ENCODE data around the gene TNRC18. TPM values are rescaled to one million over a fixed set of nuclear protein-coding genes. Genes with fewer than 3 reads are reported as not detected.
"Not testable (repeated sequence)": the region's sequence is repeated elsewhere in the genome, so short reads cannot be mapped to it uniquely, and the experiment has no call there.

Gene TNRC18
- total RNA-seq, 4 donors from 2014 or later = 17.9 to 75.5 (median 48.4) TPM

GRCh38 chr7:5315761-5316160 lies 107.9 kb downstream of the TNRC18 start:
- peaks cover 0 to 13% (median 9%) of the 10 kb centered on the region in 3 donors for H3K9me3 ChIP-seq
- intact Hi-C loops (cut with DNase I) = no loop called here
- no peak for TF ChIP-seq POLR2A (IDR thresholded peaks at IDR 0.05)
- no peaks in the 10 kb centered on the region for H3K27me3 ChIP-seq
- H3K27ac ChIP-seq = no peak overlapping the region
- H3K4me3 ChIP-seq = no peak overlapping the region
- DNase-seq = no peak
- 95% methylated on average over 2 of the region's 14 CpGs; no CpG with 5 or more reads in 1 of the 2 donors for WGBS, 2 donors
- no peaks in the 10 kb centered on the region for H3K4me1 ChIP-seq
- peaks cover 27 to 98% (median 47%) of the 10 kb centered on the region in 3 donors for H3K36me3 ChIP-seq

GRCh38 chr7:5314864-5315263 lies 108.8 kb downstream of the TNRC18 start:
- TF ChIP-seq POLR2A (IDR thresholded peaks at IDR 0.05) (no peak), CTCF (IDR thresholded peaks at IDR 0.05) (no peak)
- no peak for DNase-seq
- Histone ChIP-seq H3K4me1 (no peaks in the 10 kb centered on the region), H3K27ac (no peak overlapping the region), H3K9me3 (peaks cover 0 to 13% (median 9%) of the 10 kb centered on the region in 3 donors), H3K27me3 (no peaks in the 10 kb centered on the region), H3K36me3 (peaks cover 24 to 98% (median 48%) of the 10 kb centered on the region in 3 donors), H3K4me3 (no peak overlapping the region)
- intact Hi-C loops (cut with DNase I) = no loop called here
- WGBS, 2 donors = 74% methylated on average over 7 of the region's 19 CpGs; no CpG with 5 or more reads in 1 of the 2 donors

GRCh38 chr7:5313076-5313885 lies 110.4 kb downstream of the TNRC18 start:
- H3K4me3 ChIP-seq; H3K27me3 ChIP-seq; DNase-seq; H3K9me3 ChIP-seq; H3K4me1 ChIP-seq; intact Hi-C loops (cut with DNase I); H3K27ac ChIP-seq: not testable (repeated sequence)
- H3K36me3 ChIP-seq = peaks cover 30 to 98% (median 55%) of the 10 kb centered on the region in 3 donors
- WGBS, 2 donors = 71 to 87% methylated on average over 6 to 15 of the region's 48 CpGs

GRCh38 chr7:5312276-5313070 lies 111.2 kb downstream of the TNRC18 start:
- H3K27ac ChIP-seq; H3K27me3 ChIP-seq; H3K4me1 ChIP-seq; H3K9me3 ChIP-seq; intact Hi-C loops (cut with DNase I); DNase-seq; H3K4me3 ChIP-seq: not testable (repeated sequence)
- H3K36me3 ChIP-seq = peaks cover 36 to 98% (median 61%) of the 10 kb centered on the region in 3 donors
- 90 to 100% methylated on average over 2 to 6 of the region's 46 CpGs for WGBS, 2 donors

- peaks cover 40 to 99% (median 63%) of the 10 kb centered on the region in 3 donors for H3K36me3 ChIP-seq
- TF ChIP-seq POLR2A (IDR thresholded peaks at IDR 0.05) (no peak), CTCF (IDR thresholded peaks at IDR 0.05) (no peak)
- no peaks in the 10 kb centered on the region for H3K4me1 ChIP-seq
- no peaks in the 10 kb centered on the region for H3K9me3 ChIP-seq
- H3K27ac ChIP-seq = no peak overlapping the region
- H3K4me3 ChIP-seq = no peak overlapping the region
- no peak for DNase-seq
- 92 to 98% methylated on average over 14 to 15 of the region's 16 CpGs for WGBS, 2 donors
- no peaks in the 10 kb centered on the region for H3K27me3 ChIP-seq
- intact Hi-C loops (cut with DNase I) = no loop called here
These were observed 112.7 kb downstream of the TNRC18 start for GRCh38 chr7:5310822-5311405.

- intact Hi-C loops (cut with DNase I) = no loop called here
- no peaks in the 10 kb centered on the region for H3K27me3 ChIP-seq
- no peak for TF ChIP-seq CTCF (IDR thresholded peaks at IDR 0.05)
- no peak for TF ChIP-seq POLR2A (IDR thresholded peaks at IDR 0.05)
- DNase-seq = no peak
- H3K9me3 ChIP-seq = no peaks in the 10 kb centered on the region
- H3K4me1 ChIP-seq = no peaks in the 10 kb centered on the region
- no peak overlapping the region for H3K4me3 ChIP-seq
- 100% methylated on average over 3 of the region's 25 CpGs; no CpG with 5 or more reads in 1 of the 2 donors for WGBS, 2 donors
- H3K27ac ChIP-seq = no peak overlapping the region
- peaks cover 40 to 81% (median 49%) of the 10 kb centered on the region in 3 donors for H3K36me3 ChIP-seq
These were observed 114.5 kb downstream of the TNRC18 start for GRCh38 chr7:5309146-5309545.

GRCh38 chr7:5307221-5308142 lies 116.2 kb downstream of the TNRC18 start:
- 90 to 94% methylated on average over 10 to 18 of the region's 39 CpGs for WGBS, 2 donors
- intact Hi-C loops (cut with DNase I); H3K27me3 ChIP-seq; H3K4me3 ChIP-seq; H3K9me3 ChIP-seq; H3K27ac ChIP-seq; DNase-seq; H3K4me1 ChIP-seq: not testable (repeated sequence)
- peaks cover 36 to 64% (median 42%) of the 10 kb centered on the region in 3 donors for H3K36me3 ChIP-seq

GRCh38 chr7:5305050-5305449 lies 118.6 kb downstream of the TNRC18 start:
- intact Hi-C loops (cut with DNase I) = not testable (repeated sequence)

More at GRCh38 chr7:5305050-5305449, 118.6 kb downstream of the TNRC18 start:
- H3K27ac ChIP-seq, H3K27me3 ChIP-seq, H3K9me3 ChIP-seq, H3K4me1 ChIP-seq, DNase-seq, H3K4me3 ChIP-seq: not testable (repeated sequence)
- peaks cover 17 to 40% (median 20%) of the 10 kb centered on the region in 3 donors for H3K36me3 ChIP-seq
- 47% methylated on average over 7 of the region's 9 CpGs; no CpG with 5 or more reads in 1 of the 2 donors for WGBS, 2 donors

All from esophagus squamous epithelium (tissue), 5 donors.